Left colon (tissue), 2 donors: ENCODE data around the gene HSD17B2. TPM values are rescaled to one million over a fixed set of nuclear protein-coding genes. Genes with fewer than 3 reads are reported as not detected.

Experiments
- ATAC-seq: fragments of 200-7000 bp; cut with Tn5 transposase; one replicate; pipeline ENCODE4 v1.9.1; 2020; ENCODE audit warnings: mild to moderate bottlenecking, moderate library complexity
- DNase-seq, 2 donors: peaks; one replicate each; pipeline ENCODE4 v3.0.0-alpha.2; 2020
- intact Hi-C, 2 donors: fragments of 100-400 bp; cut with DNase I in 1 of 2; cut with micrococcal nuclease in 1 of 2; formaldehyde crosslinking; loops; one replicate each; pipeline versions ENCODE4 v1.11.2 to v1.14.0; 2022; cut with DNase I, micrococcal nuclease
- total RNA-seq, 2 donors: library from RNA; stranded (reverse); fragmentation: NEBNext Ultra II Directional; extraction: Animal tissue kit (Norgen Biotek cat#: 25700); gene quantifications; one replicate each; pipeline ENCODE4 v1.2.1, GENCODE V29; 2021
- donor health status: DM: no; HTN: no; CAD: no.
- donor health status: DM: yes; HTN: yes; CAD: no.

HSD17B2 gene
- total RNA-seq, 2 donors from 2014 or later = 63.6 to 181 TPM

GRCh38 chr16:82063456-82064082 is 28.5 kb downstream of the HSD17B2 start:
- no peak for DNase-seq

GRCh38 chr16:82067042-82067803 is 32.2 kb downstream of the HSD17B2 start:
- peak; percentile 77 for ATAC-seq
- intact Hi-C loops = no loop called here
- no peak for DNase-seq

More at GRCh38 chr16:82063456-82064082, 28.5 kb downstream of the HSD17B2 start:
- intact Hi-C loops = no loop called here
- no peak for ATAC-seq

- ATAC-seq = peak; percentile 6
- intact Hi-C loops = no loop called here
- DNase-seq = no peak
Observed at GRCh38 chr16:82067804-82068325, 32.8 kb downstream of the HSD17B2 start.

- ATAC-seq (no peak), DNase-seq (no peak)
Observed at GRCh38 chr16:82070656-82071369, 35.8 kb downstream of the HSD17B2 start.

GRCh38 chr16:82071421-82071820 is 36.4 kb downstream of the HSD17B2 start:
- intact Hi-C loops = no loop called here
- ATAC-seq = no peak
- no peak for DNase-seq

More at GRCh38 chr16:82070656-82071369, 35.8 kb downstream of the HSD17B2 start:
- intact Hi-C loops = no loop called here

GRCh38 chr16:82072313-82072712 is 37.3 kb downstream of the HSD17B2 start:
- ATAC-seq (no peak), DNase-seq (no peak)
- intact Hi-C loops = no loop called here

- intact Hi-C loops = no loop called here
Observed at GRCh38 chr16:82074019-82074558, 39.0 kb downstream of the HSD17B2 start.

GRCh38 chr16:82078125-82078524 is 43.1 kb downstream of the HSD17B2 start:
- intact Hi-C loops = no loop called here
- no peak for DNase-seq
- ATAC-seq = no peak

More at GRCh38 chr16:82074019-82074558, 39.0 kb downstream of the HSD17B2 start:
- DNase-seq (no peak), ATAC-seq (no peak)

GRCh38 chr16:82079892-82080291 is 44.8 kb downstream of the HSD17B2 start:
- intact Hi-C loops = no loop called here
- DNase-seq (no peak), ATAC-seq (no peak)

GRCh38 chr16:82081264-82081663 is 46.2 kb downstream of the HSD17B2 start:
- peak; percentile 40 for ATAC-seq
- intact Hi-C loops = no loop called here
- DNase-seq = peak in 1 of 2 donors; percentile 41

GRCh38 chr16:82082097-82082496 is 47.0 kb downstream of the HSD17B2 start:
- intact Hi-C loops = no loop called here
- DNase-seq = no peak
- ATAC-seq = no peak

- DNase-seq (no peak), ATAC-seq (peak; percentile 76)
- intact Hi-C loops = no loop called here
Observed at GRCh38 chr16:82082543-82083244, 47.6 kb downstream of the HSD17B2 start.

- ATAC-seq = peak; percentile 80
- intact Hi-C loops = no loop called here
- DNase-seq = no peak
Observed at GRCh38 chr16:82083710-82084353, 48.8 kb downstream of the HSD17B2 start.

- ATAC-seq = peak; percentile 56
- no peak for DNase-seq
- intact Hi-C loops = no loop called here
Observed at GRCh38 chr16:82085011-82085779, 50.1 kb downstream of the HSD17B2 start.

- ATAC-seq = no peak
- intact Hi-C loops = no loop called here
- DNase-seq = no peak
Observed at GRCh38 chr16:82088483-82088882, 53.4 kb downstream of the HSD17B2 start.

GRCh38 chr16:82091241-82091640 is 56.2 kb downstream of the HSD17B2 start:
- ATAC-seq = no peak
- no peak for DNase-seq
- intact Hi-C loops = no loop called here

- DNase-seq = no peak
- no peak for ATAC-seq
- intact Hi-C loops = no loop called here
Observed at GRCh38 chr16:82092711-82093110, 57.7 kb downstream of the HSD17B2 start.
